Ovary (tissue), 9 donors: ENCODE measurements around the gene AFF1. TPM values are rescaled to one million over a fixed set of nuclear protein-coding genes. Genes with fewer than 3 reads are reported as not detected.

ENCODE experiments used
- DNase-seq, 5 donors: peaks; one replicate each; pipeline ENCODE4 v3.0.0-alpha.2; 2019 to 2020
- H3K27ac ChIP-seq, 2 donors: fragments of 200-600 bp; one replicate each; pipeline versions ENCODE4 v1.5.1 to v1.8.0; 2019 to 2022
- H3K27me3 ChIP-seq: fragments of 200-600 bp; one replicate; pipeline ENCODE4 v1.8.0; 2022
- H3K36me3 ChIP-seq: fragments of 200-600 bp; sonication (generic); one replicate; pipeline ENCODE4 v1.5.1; 2019
- H3K4me1 ChIP-seq: one replicate; pipeline ENCODE4 v1.8.1; 2013; ENCODE audit warnings: mild to moderate bottlenecking, moderate library complexity; ENCODE audit not compliant: insufficient read depth
- H3K4me3 ChIP-seq: fragments of 200-600 bp; sonication (generic); one replicate; pipeline ENCODE4 v1.5.1; 2017
- H3K9me3 ChIP-seq, 2 donors: fragments of 200-600 bp in 1 of 2; sonication (generic) in 1 of 2; one replicate each; pipeline versions ENCODE4 v1.5.1 to v1.8.1; 2013 to 2019; ENCODE audit warnings: mild to moderate bottlenecking in 1 of 2, moderate library complexity in 1 of 2
- CTCF ChIP-seq, 3 donors: fragments of 450-650 bp in 2 of 3; fragments of 200-600 bp in 1 of 3; IDR thresholded peaks; one replicate each; pipeline versions ENCODE4 v1.5.1 to v1.8.0; 2016 to 2022; ENCODE audit warnings: antibody characterized with exemption in 3 of 3, mild to moderate bottlenecking in 1 of 3
- EP300 ChIP-seq: sonication (generic); formaldehyde crosslinking; IDR thresholded peaks from one replicate; pipeline ENCODE4 v1.6.1; 2017; ENCODE audit warnings: antibody characterized with exemption
- POLR2A ChIP-seq: fragments of 450-650 bp; IDR thresholded peaks from one replicate; pipeline ENCODE4 v1.6.1; 2017; ENCODE audit warnings: antibody characterized with exemption, mild to moderate bottlenecking, moderate library complexity
- WGBS, 3 donors: extraction: QIAGEN DNeasy Blood & Tissue Kit in 1 of 3; methylation state at CpG; one replicate each; pipeline versions ENCODE4 v1.1.5 to v1.1.7; 2013 to 2017; 5-methylcytosine and 5-hydroxymethylcytosine counted together
- intact Hi-C, 4 donors: fragments of 100-400 bp; cut with DNase I; formaldehyde crosslinking; loops; one replicate each; pipeline versions ENCODE4 v1.11.0 to v1.15.1; 2022 to 2023
- polyA plus RNA-seq, 2 donors: library from polyadenylated mRNA; stranded (reverse); fragments of 200-250 nt in 1 of 2; fragments of 350-450 nt in 1 of 2; fragmentation: Illumina TruSeq in 1 of 2; extraction: RNeasy Lipid Tissue Mini Kit (QIAGEN cat#74804) in 1 of 2; gene quantifications; one replicate each; pipeline ENCODE4 v1.2.3, GENCODE V29; 2013 to 2014
- total RNA-seq, 7 donors: library from RNA; depleted of rRNA in 2 of 7; stranded (reverse); fragments of >200 nt in 2 of 7; fragmentation: NEBNext Ultra II Directional in 3 of 7; extraction: Animal tissue kit (Norgen Biotek cat#: 25700) in 3 of 7; gene quantifications; one replicate each; pipeline versions ENCODE4 v1.1.0 to v1.2.4, GENCODE V29; 2016 to 2023
- donor health status: DM: no; HTN: no; CAD: no; lungs with moderate emphysema.
- donor health status: DM: no; HTN: no; CAD: no.
- donor health status: Bipolar disorder and iron deficiency.
- donor health status: DM: yes; HTN: yes; CAD: no.
- donor health status: DM: no; HTN: no; CAD: no.
- donor health status: DM: yes; HTN: yes; CAD: no.

AFF1 gene
- total and polyA plus RNA-seq, 9 donors: 26.0 to 107 (median 76.7) TPM

DNA sequence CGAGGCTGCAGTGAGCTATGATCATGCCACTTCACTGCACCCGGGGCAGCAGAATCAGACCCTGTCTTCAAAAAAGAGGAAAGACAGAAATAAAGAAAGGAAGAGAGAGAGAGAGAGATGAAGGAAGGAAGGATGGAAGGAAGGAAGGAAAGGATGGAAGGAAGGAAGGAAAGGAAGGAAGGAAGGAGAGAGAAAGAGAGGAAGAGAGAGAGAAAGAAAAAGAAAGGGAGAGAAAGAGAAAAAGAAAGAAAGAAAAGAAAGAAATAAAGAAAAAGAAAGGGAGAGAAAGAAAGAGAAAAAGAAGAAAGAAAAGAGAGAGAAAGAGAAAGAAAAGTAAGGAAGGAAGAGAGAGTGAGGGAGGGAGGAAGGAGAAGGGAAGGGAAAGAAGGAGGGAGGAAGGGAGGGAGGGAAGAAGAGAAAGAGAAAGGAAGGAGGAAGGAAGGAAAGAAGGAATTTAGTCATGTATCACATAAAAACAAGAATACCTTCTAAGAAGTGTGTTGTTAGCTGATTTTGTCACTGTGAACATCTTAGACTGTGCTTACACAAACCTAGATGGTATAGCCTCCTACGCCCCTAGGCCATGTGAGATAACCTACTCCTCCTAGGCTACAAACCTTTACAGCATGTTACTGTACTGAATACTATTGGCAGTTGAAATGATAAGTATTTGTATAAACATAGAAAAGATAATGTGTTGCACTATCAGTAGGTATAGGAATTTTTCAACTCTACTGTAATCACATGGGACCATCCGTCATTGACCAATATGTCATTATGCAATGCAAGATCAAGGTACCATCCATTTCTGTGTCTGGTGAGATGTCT, 17.4 kb upstream of the AFF1 start:
- Histone ChIP-seq H3K27ac (no peak overlapping the region), H3K27me3 (no peaks in the 10 kb centered on the region), H3K36me3 (no peaks in the 10 kb centered on the region), H3K4me1 (no peaks in the 10 kb centered on the region), H3K9me3 (no peaks in the 10 kb centered on the region), H3K4me3 (no peak overlapping the region)
- intact Hi-C loops: no loop called here
- 93 to 99% (median 97%) methylated on average over 4 of the region's 4 CpGs for WGBS, 3 donors
- no peak for DNase-seq
- TF ChIP-seq POLR2A: no peak
- no peak for TF ChIP-seq CTCF (IDR thresholded peaks at IDR 0.05)
- no peak for TF ChIP-seq EP300

DNA sequence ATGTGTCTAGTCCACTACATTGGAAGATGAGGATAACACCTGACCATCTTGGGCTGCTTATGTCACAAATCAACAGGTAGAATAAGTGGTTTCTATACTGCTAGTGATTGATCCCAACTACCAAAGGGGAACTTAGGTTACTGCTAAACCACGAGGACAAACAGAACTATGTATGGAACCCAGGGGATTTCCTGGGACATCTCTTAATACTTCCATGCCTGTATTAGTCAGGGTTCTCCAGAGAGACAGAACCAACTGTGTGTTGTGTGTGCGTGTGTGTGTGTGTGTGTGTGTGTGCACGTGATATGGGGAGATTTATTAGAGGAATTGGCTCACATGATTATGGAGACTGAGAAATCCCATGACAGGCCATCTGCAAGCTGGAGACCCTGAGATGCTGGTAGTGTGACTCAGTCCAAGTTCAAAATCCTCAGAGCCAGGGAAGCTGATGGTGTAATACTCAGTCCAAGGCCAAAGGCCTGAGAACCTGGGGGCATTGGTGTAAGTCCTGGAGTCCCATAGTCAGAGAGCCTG, 16.2 kb upstream of the AFF1 start:
- intact Hi-C loops: no loop called here
- H3K4me3 ChIP-seq: no peak overlapping the region
- no peaks in the 10 kb centered on the region for H3K36me3 ChIP-seq
- TF ChIP-seq POLR2A: no peak
- TF ChIP-seq EP300: no peak
- TF ChIP-seq CTCF (IDR thresholded peaks at IDR 0.05): no peak
- no peak overlapping the region for H3K27ac ChIP-seq
- 29 to 56% (median 50%) methylated on average over 3 of the region's 3 CpGs for WGBS, 3 donors
- H3K9me3 ChIP-seq: no peaks in the 10 kb centered on the region
- no peak for DNase-seq
- no peaks in the 10 kb centered on the region for H3K27me3 ChIP-seq
- H3K4me1 ChIP-seq: no peaks in the 10 kb centered on the region

- DNase-seq: no peak
- no peaks in the 10 kb centered on the region for H3K9me3 ChIP-seq
- no peak overlapping the region for H3K27ac ChIP-seq
- no peak overlapping the region for H3K4me3 ChIP-seq
- H3K4me1 ChIP-seq: no peaks in the 10 kb centered on the region
- 91 to 93% (median 92%) methylated on average over 4 of the region's 4 CpGs for WGBS, 3 donors
- H3K27me3 ChIP-seq: no peaks in the 10 kb centered on the region
- intact Hi-C loops: loop anchor here in 3 of 4 donors (5.0 to 10.0 kb wide), 5 partner anchors 173 to 318 kb away; no protein-coding TSS in a partner anchor
- TF ChIP-seq POLR2A (no peak), CTCF (IDR thresholded peaks at IDR 0.05) (no peak), EP300 (no peak)
- no peaks in the 10 kb centered on the region for H3K36me3 ChIP-seq
Measured at GRCh38 chr4:86919561-86920223, 15.1 kb upstream of the AFF1 start.

- no peak for DNase-seq
- WGBS, 3 donors: 89 to 97% (median 95%) methylated on average over 1 of the region's 1 CpG
- TF ChIP-seq CTCF (IDR thresholded peaks at IDR 0.05): no peak
- no peak for TF ChIP-seq EP300
- TF ChIP-seq POLR2A: no peak
- Histone ChIP-seq H3K27me3 (no peaks in the 10 kb centered on the region), H3K9me3 (no peaks in the 10 kb centered on the region), H3K4me3 (no peak overlapping the region), H3K27ac (no peak overlapping the region), H3K36me3 (no peaks in the 10 kb centered on the region), H3K4me1 (no peaks in the 10 kb centered on the region)
- intact Hi-C loops: loop anchor here in 3 of 4 donors (5.0 to 10.0 kb wide), 5 partner anchors 171 to 316 kb away; no protein-coding TSS in a partner anchor
Measured at GRCh38 chr4:86921608-86922252, 13.1 kb upstream of the AFF1 start.
